OCI-LY3 (cell line): ENCODE data around the gene MPHOSPH6.
A peak's percentile ranks its signal among the peaks of the same experiment; 100 is the strongest.

Experiments
- H2AFZ ChIP-seq: fragments of 200-600, 300-600 bp; shearing (Covaris generic); 2 replicates; pipeline ENCODE4 v1.6.0; 2014; ENCODE audit warnings: antibody characterized with exemption, low read depth, low read length
- H3K27ac ChIP-seq: fragments of 200-600, 300-600 bp; sonication (generic); 2 replicates; pipeline ENCODE4 v1.5.1; 2014; ENCODE audit warnings: mild to moderate bottlenecking, low read length, moderate library complexity, mixed read lengths
- H3K27me3 ChIP-seq: fragments of 200-600, 300-600 bp; sonication (generic); 2 replicates; pipeline ENCODE4 v1.6.1; 2014; ENCODE audit warnings: low read depth, low read length, mixed read lengths
- H3K36me3 ChIP-seq: fragments of 200-600, 300-600 bp; sonication (generic); replicated peaks from 2 replicates; pipeline ENCODE3; 2014; ENCODE audit warnings: low read depth, low read length, mixed read lengths
- H3K4me1 ChIP-seq: fragments of 300-600, 200-600 bp; sonication (generic); 2 replicates; pipeline ENCODE4 v1.6.1; 2014; ENCODE audit warnings: low read length, mixed read lengths
- H3K4me2 ChIP-seq: fragments of 200-600, 300-600 bp; sonication (generic); 2 replicates; pipeline ENCODE4 v1.6.1; 2014; ENCODE audit warnings: low read length, mixed read lengths
- H3K4me3 ChIP-seq: fragments of 300-600, 200-600 bp; sonication (generic); 2 replicates; pipeline ENCODE4 v1.5.1; 2014; ENCODE audit warnings: antibody characterized with exemption, mild to moderate bottlenecking, low read length, moderate library complexity
- H3K79me2 ChIP-seq: fragments of 300-600, 200-600 bp; shearing (Covaris generic); 2 replicates; pipeline ENCODE4 v1.6.1; 2014; ENCODE audit warnings: mild to moderate bottlenecking, low read length, mixed read lengths
- H3K9ac ChIP-seq: fragments of 300-600, 200-600 bp; shearing (Covaris generic); 2 replicates; pipeline ENCODE4 v1.6.0; 2014; ENCODE audit warnings: mild to moderate bottlenecking, low read length, moderate library complexity
- H3K9me3 ChIP-seq: fragments of 200-600, 300-600 bp; shearing (Covaris generic); 2 replicates; pipeline ENCODE4 v1.6.1; 2014; ENCODE audit warnings: low read length, mixed read lengths; ENCODE audit not compliant: insufficient read depth
- H4K20me1 ChIP-seq: fragments of 200-600, 300-600 bp; sonication (generic); 2 replicates; pipeline ENCODE4 v1.6.1; 2016; ENCODE audit warnings: low read length, mixed read lengths; ENCODE audit not compliant: insufficient read depth
- CTCF ChIP-seq: fragments of 200-600, 300-600 bp; sonication (generic); IDR thresholded peaks from 2 replicates; pipeline ENCODE4 v1.5.1; 2014; ENCODE audit warnings: antibody characterized with exemption, low read length, low read depth
- EZH2phosphoT487 ChIP-seq: fragments of 200-600 bp; shearing (Covaris generic); IDR thresholded peaks from 2 replicates; pipeline ENCODE4 v1.6.1; 2018; ENCODE audit warnings: antibody characterized with exemption, mixed run types, low read depth

Gene MPHOSPH6

GRCh38 chr16:82187829-82188228 lies 17.8 kb upstream of the MPHOSPH6 start:
- peak overlapping the region; percentile 66 for H3K4me2 ChIP-seq

GRCh38 chr16:82185012-82185411 lies 15.0 kb upstream of the MPHOSPH6 start:
- no peak overlapping the region for H3K27ac ChIP-seq
- no peak overlapping the region for H3K9ac ChIP-seq
- H2AFZ ChIP-seq = no peak overlapping the region
- no peaks in the 10 kb centered on the region for H3K79me2 ChIP-seq
- H3K27me3 ChIP-seq = peaks cover 36% of the 10 kb centered on the region
- no peak overlapping the region for H3K4me2 ChIP-seq
- H4K20me1 ChIP-seq = no peaks in the 10 kb centered on the region
- H3K9me3 ChIP-seq = no peaks in the 10 kb centered on the region
- TF ChIP-seq CTCF (no peak), EZH2phosphoT487 (no peak)
- H3K4me3 ChIP-seq = no peak overlapping the region
- H3K36me3 ChIP-seq = no peaks in the 10 kb centered on the region
- peaks cover 15% of the 10 kb centered on the region for H3K4me1 ChIP-seq

More at GRCh38 chr16:82187829-82188228, 17.8 kb upstream of the MPHOSPH6 start:
- Histone ChIP-seq H2AFZ (no peak overlapping the region), H4K20me1 (no peaks in the 10 kb centered on the region), H3K4me3 (no peak overlapping the region), H3K36me3 (no peaks in the 10 kb centered on the region), H3K79me2 (no peaks in the 10 kb centered on the region), H3K27ac (no peak overlapping the region), H3K27me3 (peaks cover 29% of the 10 kb centered on the region), H3K9me3 (no peaks in the 10 kb centered on the region), H3K4me1 (peaks cover 20% of the 10 kb centered on the region), H3K9ac (no peak overlapping the region)
- TF ChIP-seq EZH2phosphoT487 (no peak), CTCF (no peak)

GRCh38 chr16:82184213-82184612 lies 14.2 kb upstream of the MPHOSPH6 start:
- Histone ChIP-seq H3K9me3 (no peaks in the 10 kb centered on the region), H3K4me3 (no peak overlapping the region), H3K27me3 (peaks cover 37% of the 10 kb centered on the region), H3K4me1 (peaks cover 15% of the 10 kb centered on the region), H2AFZ (no peak overlapping the region), H3K79me2 (no peaks in the 10 kb centered on the region), H3K27ac (no peak overlapping the region), H3K4me2 (no peak overlapping the region), H3K36me3 (no peaks in the 10 kb centered on the region), H4K20me1 (no peaks in the 10 kb centered on the region), H3K9ac (no peak overlapping the region)
- TF ChIP-seq EZH2phosphoT487 = no peak
- TF ChIP-seq CTCF = no peak

- Histone ChIP-seq H3K9ac (no peak overlapping the region), H3K9me3 (no peaks in the 10 kb centered on the region), H4K20me1 (no peaks in the 10 kb centered on the region), H3K27me3 (peaks cover 36% of the 10 kb centered on the region), H3K4me2 (no peak overlapping the region), H3K27ac (no peak overlapping the region), H3K36me3 (no peaks in the 10 kb centered on the region), H2AFZ (no peak overlapping the region), H3K79me2 (no peaks in the 10 kb centered on the region), H3K4me3 (no peak overlapping the region), H3K4me1 (peaks cover 11% of the 10 kb centered on the region)
- TF ChIP-seq EZH2phosphoT487 (no peak), CTCF (no peak)
Measured at GRCh38 chr16:82183004-82183397, 13.0 kb upstream of the MPHOSPH6 start.
